Activated CD8-positive, alpha-beta memory T cell treated with anti-CD3 and anti-CD28 coated beads, Interleukin-2, amount 10 ng/mL, durations not matched to agents 7 days and 5 days (primary cell): Measurements from ENCODE around the gene ACSF3. TPM values are rescaled to one million over a fixed set of nuclear protein-coding genes. Genes with fewer than 3 reads are reported as not detected.
"Not testable (repeated sequence)": the region's sequence is repeated elsewhere in the genome, so short reads cannot be mapped to it uniquely, and the experiment has no call there.

ENCODE experiments used
- ATAC-seq: fragments of 150-1000 bp; cut with Tn5 transposase; one replicate; pipeline ENCODE4 v1.10.0; 2021; ENCODE audit warnings: moderate library complexity
- CTCF ChIA-PET: fragments of 350-600 bp; sonication (Branson Sonifier 250); formaldehyde crosslinking; loops from one replicate; lab custom pipeline; 2021; ENCODE audit warnings: antibody characterized with exemption; lab: Charles Lee
- DNase-seq: peaks from one replicate; pipeline ENCODE4 v3.0.0-alpha.2; 2020
- H3K27ac Mint-ChIP-seq: one replicate; pipeline ENCODE4 v1.8.0; 2021; ENCODE audit warnings: mild to moderate bottlenecking, mixed read lengths
- H3K27me3 Mint-ChIP-seq: one replicate; pipeline ENCODE4 v1.8.0; 2021; ENCODE audit warnings: mixed read lengths
- H3K36me3 Mint-ChIP-seq: one replicate; pipeline ENCODE4 v1.8.0; 2021; ENCODE audit warnings: mild to moderate bottlenecking, mixed read lengths
- H3K4me1 Mint-ChIP-seq: one replicate; pipeline ENCODE4 v1.8.0; 2021; ENCODE audit warnings: mixed read lengths
- H3K4me3 Mint-ChIP-seq: one replicate; pipeline ENCODE4 v1.8.0; 2021; ENCODE audit warnings: mild to moderate bottlenecking, moderate library complexity, mixed read lengths
- H3K9me3 Mint-ChIP-seq: one replicate; pipeline ENCODE4 v1.8.0; 2022; ENCODE audit warnings: low read depth, mixed read lengths
- total RNA-seq, 2 experiments: library from RNA; stranded (reverse); gene quantifications; one replicate each; pipeline ENCODE4 v1.2.3, GENCODE V29; 2021

The ACSF3 gene
- total RNA-seq, 2 experiments from 2014 or later, result 43.6 to 56.7 TPM

GRCh38 chr16:89160977-89161701 is 67.5 kb downstream of the ACSF3 start:
- no peak overlapping the region for H3K27ac Mint-ChIP-seq
- H3K36me3 Mint-ChIP-seq, result no peaks in the 10 kb centered on the region
- DNase-seq (no peak), ATAC-seq (no peak)
- peaks cover 12% of the 10 kb centered on the region for H3K9me3 Mint-ChIP-seq
- H3K27me3 Mint-ChIP-seq, result no peaks in the 10 kb centered on the region
- CTCF ChIA-PET, result no interaction called here
- no peak overlapping the region for H3K4me3 Mint-ChIP-seq
- no peaks in the 10 kb centered on the region for H3K4me1 Mint-ChIP-seq

GRCh38 chr16:89161763-89162713 is 68.4 kb downstream of the ACSF3 start:
- H3K9me3 Mint-ChIP-seq, result peaks cover 12% of the 10 kb centered on the region
- ATAC-seq, result no peak
- H3K4me3 Mint-ChIP-seq, result no peak overlapping the region
- no peak overlapping the region for H3K27ac Mint-ChIP-seq
- H3K27me3 Mint-ChIP-seq, result no peaks in the 10 kb centered on the region
- no peaks in the 10 kb centered on the region for H3K4me1 Mint-ChIP-seq
- CTCF ChIA-PET, result interaction anchor here (1.2 kb wide), 1 partner anchor 44 kb away, joined by 3 read pairs; no protein-coding TSS in a partner anchor
- no peak for DNase-seq
- no peaks in the 10 kb centered on the region for H3K36me3 Mint-ChIP-seq

GRCh38 chr16:89163297-89163696 is 69.6 kb downstream of the ACSF3 start:
- ATAC-seq (no peak), DNase-seq (no peak)
- no peak overlapping the region for H3K4me3 Mint-ChIP-seq
- CTCF ChIA-PET, result interaction anchor here (1.0 to 1.2 kb wide), 2 partner anchors 45 to 351 kb away, joined by 3 read pairs; partner anchors contain the start of gene APRT
- no peak overlapping the region for H3K27ac Mint-ChIP-seq
- H3K36me3 Mint-ChIP-seq, result no peaks in the 10 kb centered on the region
- H3K27me3 Mint-ChIP-seq, result no peaks in the 10 kb centered on the region
- H3K4me1 Mint-ChIP-seq, result no peaks in the 10 kb centered on the region
- H3K9me3 Mint-ChIP-seq, result peaks cover 3% of the 10 kb centered on the region

- ATAC-seq (no peak), DNase-seq (no peak)
- Mint-ChIP-seq H3K9me3 (no peaks in the 10 kb centered on the region), H3K27ac (no peak overlapping the region), H3K4me1 (no peaks in the 10 kb centered on the region), H3K27me3 (no peaks in the 10 kb centered on the region), H3K4me3 (no peak overlapping the region), H3K36me3 (no peaks in the 10 kb centered on the region)
- CTCF ChIA-PET, result no interaction called here
These were observed 70.8 kb downstream of the ACSF3 start for GRCh38 chr16:89164436-89164835.

- no peak for DNase-seq
- ATAC-seq, result no peak
- H3K9me3 Mint-ChIP-seq, result no peaks in the 10 kb centered on the region
- no peaks in the 10 kb centered on the region for H3K36me3 Mint-ChIP-seq
- peaks cover under 1% of the 10 kb centered on the region for H3K27me3 Mint-ChIP-seq
- H3K4me3 Mint-ChIP-seq, result no peak overlapping the region
- no peaks in the 10 kb centered on the region for H3K4me1 Mint-ChIP-seq
- no peak overlapping the region for H3K27ac Mint-ChIP-seq
- CTCF ChIA-PET, result no interaction called here
These were observed 71.4 kb downstream of the ACSF3 start for GRCh38 chr16:89164847-89165680.

- CTCF ChIA-PET, DNase-seq, H3K4me1 Mint-ChIP-seq, H3K9me3 Mint-ChIP-seq, ATAC-seq, H3K36me3 Mint-ChIP-seq, H3K27me3 Mint-ChIP-seq, H3K4me3 Mint-ChIP-seq, H3K27ac Mint-ChIP-seq: not testable (repeated sequence)
These were observed 72.0 kb downstream of the ACSF3 start for GRCh38 chr16:89165681-89165979.

- Mint-ChIP-seq H3K27me3 (peaks cover 9% of the 10 kb centered on the region), H3K4me1 (peaks cover 7% of the 10 kb centered on the region), H3K9me3 (no peaks in the 10 kb centered on the region), H3K4me3 (no peak overlapping the region), H3K27ac (no peak overlapping the region), H3K36me3 (no peaks in the 10 kb centered on the region)
- ATAC-seq (no peak), DNase-seq (no peak)
- CTCF ChIA-PET, result interaction anchor here (0.6 to 1.9 kb wide), 18 partner anchors 11 to 714 kb away, joined by 3 to 13 read pairs (median 4); partner anchors contain the start of genes APRT, ZFPM1 and ZNF778
These were observed 73.2 kb downstream of the ACSF3 start for GRCh38 chr16:89166696-89167424.

- H3K27ac Mint-ChIP-seq, result no peak overlapping the region
- H3K27me3 Mint-ChIP-seq, result peaks cover 9% of the 10 kb centered on the region
- peak; percentile 86 for DNase-seq
- H3K4me1 Mint-ChIP-seq, result peaks cover 7% of the 10 kb centered on the region
- no peaks in the 10 kb centered on the region for H3K36me3 Mint-ChIP-seq
- CTCF ChIA-PET, result interaction anchor here (0.6 to 1.9 kb wide), 19 partner anchors 12 to 715 kb away, joined by 3 to 13 read pairs (median 3); partner anchors contain the start of genes APRT, ZFPM1 and ZNF778
- H3K9me3 Mint-ChIP-seq, result no peaks in the 10 kb centered on the region
- peak; percentile 26 for ATAC-seq
- no peak overlapping the region for H3K4me3 Mint-ChIP-seq
These were observed 73.8 kb downstream of the ACSF3 start for GRCh38 chr16:89167425-89167941.

GRCh38 chr16:89168381-89169189 is 74.9 kb downstream of the ACSF3 start:
- CTCF ChIA-PET, result interaction anchor here (0.8 to 1.4 kb wide), 3 partner anchors 13 to 356 kb away, joined by 3 read pairs; no protein-coding TSS in a partner anchor
- H3K27me3 Mint-ChIP-seq, result peaks cover 9% of the 10 kb centered on the region
- H3K27ac Mint-ChIP-seq, result no peak overlapping the region
- H3K9me3 Mint-ChIP-seq, result no peaks in the 10 kb centered on the region
- no peaks in the 10 kb centered on the region for H3K36me3 Mint-ChIP-seq
- DNase-seq, result no peak
- H3K4me3 Mint-ChIP-seq, result no peak overlapping the region
- H3K4me1 Mint-ChIP-seq, result peaks cover 7% of the 10 kb centered on the region
- no peak for ATAC-seq

GRCh38 chr16:89169778-89170177 is 76.1 kb downstream of the ACSF3 start:
- no peak for DNase-seq
- peaks cover 9% of the 10 kb centered on the region for H3K27me3 Mint-ChIP-seq

GRCh38 chr16:89170346-89171215 is 76.9 kb downstream of the ACSF3 start:
- CTCF ChIA-PET, result interaction anchor here (0.7 to 1.8 kb wide), 6 partner anchors 45 to 358 kb away, joined by 3 to 7 read pairs (median 4); partner anchors contain the start of genes APRT and ZNF778
- Mint-ChIP-seq H3K27me3 (peaks cover 9% of the 10 kb centered on the region), H3K9me3 (no peaks in the 10 kb centered on the region), H3K4me1 (peaks cover 7% of the 10 kb centered on the region), H3K27ac (peak overlapping the region; percentile 0), H3K4me3 (peak overlapping the region; percentile 61), H3K36me3 (no peaks in the 10 kb centered on the region)
- ATAC-seq (no peak), DNase-seq (peak; percentile 56)

More at GRCh38 chr16:89169778-89170177, 76.1 kb downstream of the ACSF3 start:
- no peak for ATAC-seq
- no peak overlapping the region for H3K27ac Mint-ChIP-seq
- H3K36me3 Mint-ChIP-seq, result no peaks in the 10 kb centered on the region
- H3K4me1 Mint-ChIP-seq, result peaks cover 7% of the 10 kb centered on the region
- H3K9me3 Mint-ChIP-seq, result no peaks in the 10 kb centered on the region
- CTCF ChIA-PET, result interaction anchor here (1.8 kb wide), 1 partner anchor 357 kb away, joined by 7 read pairs; the partner anchor contains the start of gene APRT
- H3K4me3 Mint-ChIP-seq, result no peak overlapping the region
